GM19193 (cell line): Measurements from ENCODE around the gene ILF2.

Experiments used
- POLR2A ChIP-seq: IDR thresholded peaks from 4 replicates; pipeline ENCODE4 v1.6.1; 2011; ENCODE audit not compliant: insufficient read depth, insufficient read length; ENCODE audit errors: extremely low read depth

ILF2 gene

GRCh38 chr1:153623101-153623500 lies 47.7 kb downstream of the ILF2 start:
- no peak for TF ChIP-seq POLR2A

- TF ChIP-seq POLR2A: no peak
Observed at GRCh38 chr1:153619171-153619570, 51.6 kb downstream of the ILF2 start.

- no peak for TF ChIP-seq POLR2A
Observed at GRCh38 chr1:153617663-153618062, 53.1 kb downstream of the ILF2 start.

DNA sequence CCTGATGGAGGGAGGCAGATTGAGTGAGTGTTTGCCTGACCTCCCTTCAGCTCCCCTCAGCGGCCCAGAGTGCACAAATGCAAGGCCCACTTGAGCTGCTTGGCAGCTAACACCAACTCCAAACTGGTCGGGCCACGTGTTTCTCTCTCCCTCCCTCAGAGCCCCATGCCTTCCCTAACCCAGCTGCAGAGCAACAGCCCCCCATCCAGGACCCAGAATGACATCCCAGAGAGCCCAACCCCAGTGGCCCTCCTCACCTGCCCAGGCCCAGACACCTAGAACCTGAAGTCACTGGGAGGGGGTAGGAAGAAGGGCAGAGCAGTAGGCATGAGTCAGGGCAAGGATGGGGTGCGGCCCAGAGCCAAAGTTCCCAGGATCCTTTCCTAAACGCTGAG lies 53.9 kb downstream of the ILF2 start:
- no peak for TF ChIP-seq POLR2A

DNA sequence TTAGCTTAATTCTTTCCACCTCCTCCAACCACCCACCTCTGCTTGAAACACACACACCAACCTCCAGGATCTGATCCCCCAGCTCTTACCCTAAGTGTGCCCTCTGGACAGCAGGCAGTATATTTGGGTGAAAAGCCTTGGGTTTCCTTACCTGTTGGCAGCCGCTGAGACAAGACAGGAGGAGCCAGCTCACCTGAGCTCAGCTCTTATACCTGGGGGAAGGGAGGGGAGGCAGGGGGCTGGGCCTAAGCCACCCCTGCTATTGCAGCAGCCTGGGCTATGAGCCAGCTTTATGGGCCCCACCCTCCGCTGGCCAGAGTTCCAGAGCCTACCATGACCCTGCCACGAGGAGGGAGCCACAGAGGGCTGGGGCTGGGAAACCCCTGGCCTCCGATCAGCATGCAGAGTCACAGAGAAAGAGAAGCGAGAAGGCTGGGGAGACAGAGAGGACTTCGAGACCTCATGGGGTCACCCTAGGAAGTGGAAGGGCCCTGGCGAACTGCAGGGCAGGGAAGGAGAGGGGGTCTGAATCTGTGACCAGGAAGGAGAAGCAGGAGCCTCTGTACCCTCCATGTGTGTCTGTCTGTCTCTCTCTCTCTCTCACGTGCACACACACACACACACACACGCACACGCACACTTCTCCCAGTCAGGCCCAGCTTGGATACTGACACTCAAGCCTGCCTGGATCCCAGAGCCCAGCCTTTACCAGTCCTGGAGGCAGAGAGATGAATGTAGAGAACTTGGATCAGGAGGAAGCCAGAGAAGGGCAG lies 54.5 kb downstream of the ILF2 start, which contains the start of gene S100A14:
Gene S100A14, minus strand, starts transcription at position 182 of the 773 bp plus-strand sequence. CDS start 467 bp downstream, outside the sequence.
- no peak for TF ChIP-seq POLR2A

GRCh38 chr1:153615406-153615805 lies 55.4 kb downstream of the ILF2 start:
- no peak for TF ChIP-seq POLR2A

- TF ChIP-seq POLR2A: no peak
Observed at GRCh38 chr1:153614906-153615305, 55.9 kb downstream of the ILF2 start.

GRCh38 chr1:153614189-153614900 lies 56.4 kb downstream of the ILF2 start:
- no peak for TF ChIP-seq POLR2A

- TF ChIP-seq POLR2A: no peak
Observed at GRCh38 chr1:153613406-153613805, 57.4 kb downstream of the ILF2 start.

- no peak for TF ChIP-seq POLR2A
Observed at GRCh38 chr1:153612755-153613331, 58.0 kb downstream of the ILF2 start, which contains the start of gene S100A16. TSS of gene S100A16 (minus strand) at chr1:153613137. CDS start at chr1:153608151, 4,986 bp downstream.

DNA sequence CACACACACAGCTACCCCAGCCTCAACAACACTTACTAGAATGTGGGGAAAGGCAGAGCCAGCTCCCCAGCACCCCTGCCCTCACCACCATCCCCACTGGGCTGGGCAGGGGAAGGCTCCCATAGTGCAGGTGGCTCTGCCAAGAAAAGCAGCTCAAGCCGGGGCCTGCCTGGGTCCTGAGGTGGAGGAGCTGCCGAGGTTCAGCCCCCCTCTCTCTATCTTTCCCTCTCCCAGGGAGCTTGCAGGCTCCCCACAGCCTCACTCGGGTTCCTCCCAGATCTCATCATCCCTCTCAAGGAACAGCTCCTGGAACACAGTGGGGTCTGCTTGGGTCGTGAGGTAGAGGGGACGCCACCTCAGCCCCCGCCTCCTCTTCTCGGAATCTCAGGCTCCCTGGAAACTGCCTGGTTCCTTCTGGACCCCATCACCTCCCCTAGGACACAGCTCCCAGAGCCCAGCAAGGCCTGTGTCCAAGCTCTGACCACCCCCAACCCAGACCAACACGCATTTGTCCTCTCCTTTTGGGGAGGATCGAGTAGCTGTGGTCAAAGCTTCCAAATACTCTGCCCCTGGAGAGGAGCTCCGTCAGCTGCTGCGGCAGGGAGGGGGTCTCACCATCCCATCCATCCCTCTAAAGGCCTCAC lies 58.6 kb downstream of the ILF2 start:
- no peak for TF ChIP-seq POLR2A
